Stimulated activated CD4-positive, alpha-beta T cell treated with anti-CD3 and anti-CD28 coated beads, Interleukin-12 subunit alpha, Interleukin-12 subunit beta, amount 100 ng/mL, for 24 hours (primary cell): ENCODE results near the gene TBC1D2.

Source experiments
- DNase-seq, 2 experiments: peaks; one replicate each; pipeline ENCODE4 v3.0.0-alpha.2; 2020; ENCODE audit warnings: low read depth in 2 of 2

The TBC1D2 gene

GRCh38 chr9:98236901-98237487 lies 18.5 kb downstream of the TBC1D2 start:
- no peak for DNase-seq

GRCh38 chr9:98235126-98235525 lies 20.3 kb downstream of the TBC1D2 start:
- DNase-seq: no peak

- no peak for DNase-seq
Measured at GRCh38 chr9:98234245-98234825, 21.1 kb downstream of the TBC1D2 start.

- no peak for DNase-seq
Measured at GRCh38 chr9:98232926-98233325, 22.5 kb downstream of the TBC1D2 start.

- DNase-seq: no peak
Measured at GRCh38 chr9:98231770-98232478, 23.5 kb downstream of the TBC1D2 start.

GRCh38 chr9:98230789-98231188 lies 24.7 kb downstream of the TBC1D2 start:
- no peak for DNase-seq

- no peak for DNase-seq
Measured at GRCh38 chr9:98230304-98230703, 25.1 kb downstream of the TBC1D2 start.

- DNase-seq: no peak
Measured at GRCh38 chr9:98229620-98230019, 25.8 kb downstream of the TBC1D2 start.

- no peak for DNase-seq
Measured at GRCh38 chr9:98229090-98229395, 26.4 kb downstream of the TBC1D2 start.

- no peak for DNase-seq
Measured at GRCh38 chr9:98228392-98229089, 26.9 kb downstream of the TBC1D2 start.

GRCh38 chr9:98227883-98228282 lies 27.6 kb downstream of the TBC1D2 start:
- DNase-seq: no peak

- DNase-seq: no peak
Measured at GRCh38 chr9:98226957-98227356, 28.5 kb downstream of the TBC1D2 start.

GRCh38 chr9:98226516-98226915 lies 28.9 kb downstream of the TBC1D2 start:
- DNase-seq: no peak

- no peak for DNase-seq
Measured at GRCh38 chr9:98225015-98225442, 30.4 kb downstream of the TBC1D2 start.

- no peak for DNase-seq
Measured at GRCh38 chr9:98222885-98223691, 32.4 kb downstream of the TBC1D2 start.

- no peak for DNase-seq
Measured at GRCh38 chr9:98220911-98221310, 34.5 kb downstream of the TBC1D2 start.

GRCh38 chr9:98219794-98220370 lies 35.6 kb downstream of the TBC1D2 start:
- DNase-seq: no peak

- DNase-seq: no peak
Measured at GRCh38 chr9:98219364-98219716, 36.1 kb downstream of the TBC1D2 start.

GRCh38 chr9:98218562-98219363 lies 36.7 kb downstream of the TBC1D2 start:
- DNase-seq: no peak

GRCh38 chr9:98217255-98217654 lies 38.2 kb downstream of the TBC1D2 start:
- DNase-seq: no peak

GRCh38 chr9:98216391-98216790 lies 39.1 kb downstream of the TBC1D2 start:
- no peak for DNase-seq
